Left lung (tissue), 10 donors: ENCODE results near the gene CDS2. TPM values are rescaled to one million over a fixed set of nuclear protein-coding genes. Genes with fewer than 3 reads are reported as not detected.

Source experiments
- ATAC-seq: fragments of 200-7000 bp; cut with Tn5 transposase; one replicate; pipeline ENCODE4 v1.9.1; 2020; ENCODE audit warnings: moderate library complexity
- DNase-seq, 4 donors: peaks; one replicate each; pipeline ENCODE4 v3.0.0-alpha.2; 2013 to 2020
- H3K27ac ChIP-seq, 2 donors: fragments of 200-600 bp; sonication (generic) in 1 of 2; one replicate each; pipeline versions ENCODE4 v1.5.0 to v1.8.0; 2020 to 2021
- H3K27me3 ChIP-seq, 2 donors: fragments of 200-600 bp; sonication (generic) in 1 of 2; one replicate each; pipeline versions ENCODE4 v1.5.0 to v1.8.0; 2020 to 2021
- H3K36me3 ChIP-seq, 2 donors: fragments of 200-600 bp; sonication (generic) in 1 of 2; one replicate each; pipeline versions ENCODE4 v1.5.0 to v1.8.0; 2020 to 2021
- H3K4me1 ChIP-seq, 2 donors: fragments of 200-600 bp; one replicate each; pipeline ENCODE4 v1.8.0; 2021
- H3K4me3 ChIP-seq, 2 donors: fragments of 200-600 bp; sonication (generic) in 1 of 2; one replicate each; pipeline versions ENCODE4 v1.5.0 to v1.8.0; 2020 to 2021; ENCODE audit warnings: mild to moderate bottlenecking in 1 of 2
- H3K9me3 ChIP-seq, 2 donors: fragments of 200-600 bp; sonication (generic) in 1 of 2; one replicate each; pipeline versions ENCODE4 v1.5.0 to v1.8.0; 2020 to 2021
- CTCF ChIP-seq, 2 donors: fragments of 200-600 bp; sonication (generic) in 1 of 2; IDR thresholded peaks; one replicate each; pipeline versions ENCODE4 v1.5.0 to v1.8.0; 2021; ENCODE audit warnings: antibody characterized with exemption in 2 of 2
- intact Hi-C, 2 donors: fragments of 100-400 bp; cut with DNase I; formaldehyde crosslinking; loops; one replicate each; pipeline versions ENCODE4 v1.11.2 to v1.14.2; 2022
- polyA plus RNA-seq, 6 donors: library from polyadenylated mRNA; unstranded; fragments of 120-200 nt; gene quantifications; one replicate each; pipeline ENCODE4 v1.2.1, GENCODE V29; 2013; ENCODE audit not compliant: insufficient read length in 6 of 6
- total RNA-seq, 2 donors: library from RNA; stranded (reverse); fragmentation: NEBNext Ultra II Directional; extraction: Animal tissue kit (Norgen Biotek cat#: 25700); gene quantifications; one replicate each; pipeline ENCODE4 v1.2.1, GENCODE V29; 2021
- donor health status: DM: no; HTN: yes; CAD: no.
- donor health status: DM: no; HTN: no; CAD: no.

The CDS2 gene
- total and polyA plus RNA-seq, 8 donors, result 26.7 to 61.0 (median 30.4) TPM

- no peaks in the 10 kb centered on the region for H3K27me3 ChIP-seq
- peaks cover 0 to 88% of the 10 kb centered on the region in 2 donors for H3K36me3 ChIP-seq
- TF ChIP-seq CTCF (IDR thresholded peaks at IDR 0.05), result no peak
These were observed 63.1 kb downstream of the CDS2 start for GRCh38 chr20:5189917-5190316.

GRCh38 chr20:5190444-5190843, 63.6 kb downstream of the CDS2 start:
- Histone ChIP-seq H3K27me3 (no peaks in the 10 kb centered on the region), H3K27ac (no peak overlapping the region), H3K36me3 (peaks cover 0 to 83% of the 10 kb centered on the region in 2 donors), H3K4me3 (no peak overlapping the region), H3K9me3 (no peaks in the 10 kb centered on the region), H3K4me1 (peaks cover 0 to 5% of the 10 kb centered on the region in 2 donors)
- DNase-seq, result no peak
- ATAC-seq, result no peak
- TF ChIP-seq CTCF (IDR thresholded peaks at IDR 0.05), result no peak
- intact Hi-C loops, result loop anchor here in 1 of 2 donors (5.0 kb wide), 1 partner anchor 63 kb away; the partner anchor contains the start of gene CDS2

More at GRCh38 chr20:5189917-5190316, 63.1 kb downstream of the CDS2 start:
- Histone ChIP-seq H3K9me3 (no peaks in the 10 kb centered on the region), H3K27ac (no peak overlapping the region), H3K4me1 (peaks cover 0 to 5% of the 10 kb centered on the region in 2 donors), H3K4me3 (no peak overlapping the region)
- intact Hi-C loops, result loop anchor here in 1 of 2 donors (5.0 kb wide), 1 partner anchor 63 kb away; the partner anchor contains the start of gene CDS2
- DNase-seq (no peak), ATAC-seq (no peak)

GRCh38 chr20:5191829-5192569, 65.2 kb downstream of the CDS2 start:
- H3K36me3 ChIP-seq, result peaks cover 0 to 72% of the 10 kb centered on the region in 2 donors

GRCh38 chr20:5192570-5193431, 66.0 kb downstream of the CDS2 start:
- Histone ChIP-seq H3K9me3 (no peaks in the 10 kb centered on the region), H3K36me3 (peaks cover 0 to 72% of the 10 kb centered on the region in 2 donors)

More at GRCh38 chr20:5191829-5192569, 65.2 kb downstream of the CDS2 start:
- H3K4me1 ChIP-seq, result peaks cover 0 to 5% of the 10 kb centered on the region in 2 donors
- peak overlapping the region in 1 of 2 donors; percentile 18 for H3K27ac ChIP-seq
- no peaks in the 10 kb centered on the region for H3K9me3 ChIP-seq
- ATAC-seq, result peak; percentile 93
- intact Hi-C loops, result loop anchor here in 1 of 2 donors (5.0 kb wide), 1 partner anchor 65 kb away; the partner anchor contains the start of gene CDS2
- DNase-seq, result peak in 2 of 4 donors; percentile 60 to 74
- no peak overlapping the region for H3K4me3 ChIP-seq
- TF ChIP-seq CTCF (IDR thresholded peaks at IDR 0.05), result peak; percentile 51 to 74
- H3K27me3 ChIP-seq, result no peaks in the 10 kb centered on the region

More at GRCh38 chr20:5192570-5193431, 66.0 kb downstream of the CDS2 start:
- no peak for TF ChIP-seq CTCF (IDR thresholded peaks at IDR 0.05)
- no peak overlapping the region for H3K4me3 ChIP-seq
- no peak for DNase-seq
- H3K27me3 ChIP-seq, result no peaks in the 10 kb centered on the region
- H3K4me1 ChIP-seq, result peaks cover 0 to 5% of the 10 kb centered on the region in 2 donors
- intact Hi-C loops, result loop anchor here in 1 of 2 donors (5.0 kb wide), 1 partner anchor 66 kb away; the partner anchor contains the start of gene CDS2
- no peak overlapping the region for H3K27ac ChIP-seq
- no peak for ATAC-seq
